HG03045 (cell line): ENCODE data around the gene CSK.

Experiments
- ATAC-seq: cut with Tn5 transposase; IDR thresholded peaks from one replicate; pipeline ENCODE4 v1.9.1; 2021; ENCODE audit warnings: mild to moderate bottlenecking, moderate library complexity; ENCODE audit not compliant: unreplicated experiment

Gene CSK

GRCh38 chr15:74786551-74787165 lies 4.8 kb downstream of the CSK start:
- ATAC-seq, result no peak

- ATAC-seq, result peak; percentile 52
Measured at GRCh38 chr15:74787251-74788041, 5.6 kb downstream of the CSK start.

GRCh38 chr15:74788042-74788682 lies 6.3 kb downstream of the CSK start:
- no peak for ATAC-seq

GRCh38 chr15:74788683-74789151 lies 6.8 kb downstream of the CSK start:
- ATAC-seq, result no peak

- ATAC-seq, result no peak
Measured at GRCh38 chr15:74789171-74789631, 7.3 kb downstream of the CSK start.

GRCh38 chr15:74789741-74790079 lies 7.8 kb downstream of the CSK start:
- no peak for ATAC-seq

- ATAC-seq, result no peak
Measured at GRCh38 chr15:74790080-74790916, 8.4 kb downstream of the CSK start.

GRCh38 chr15:74791007-74791406 lies 9.1 kb downstream of the CSK start:
- no peak for ATAC-seq

- ATAC-seq, result no peak
Measured at GRCh38 chr15:74791667-74792066, 9.8 kb downstream of the CSK start.

GRCh38 chr15:74792227-74793016 lies 10.5 kb downstream of the CSK start:
- no peak for ATAC-seq

GRCh38 chr15:74793135-74794028 lies 11.5 kb downstream of the CSK start:
- ATAC-seq, result no peak

GRCh38 chr15:74794248-74794969 lies 12.5 kb downstream of the CSK start:
- no peak for ATAC-seq

- no peak for ATAC-seq
Measured at GRCh38 chr15:74794970-74795349, 13.1 kb downstream of the CSK start.

- no peak for ATAC-seq
Measured at GRCh38 chr15:74795966-74796625, 14.2 kb downstream of the CSK start.

GRCh38 chr15:74798388-74799254 lies 16.7 kb downstream of the CSK start:
- ATAC-seq, result no peak

- no peak for ATAC-seq
Measured at GRCh38 chr15:74799255-74799855, 17.5 kb downstream of the CSK start.
